MG63 (cell line): ENCODE results near the gene TCEAL8. TPM values are rescaled to one million over a fixed set of nuclear protein-coding genes. Genes with fewer than 3 reads are reported as not detected.
"Not testable (repeated sequence)": the region's sequence is repeated elsewhere in the genome, so short reads cannot be mapped to it uniquely, and the experiment has no call there.

ENCODE experiments used
- DNase-seq: peaks from one replicate; pipeline ENCODE4 v3.0.0-alpha.2; 2020
- H3K27me3 ChIP-seq: fragments of 250-450 bp; sonication (Bioruptor Pico); 2 replicates; pipeline ENCODE4 v1.5.1; 2020; ENCODE audit warnings: mild to moderate bottlenecking, moderate library complexity
- H3K36me3 ChIP-seq: fragments of 250-450 bp; sonication (Bioruptor Pico); 2 replicates; pipeline ENCODE4 v1.5.1; 2020; ENCODE audit warnings: mild to moderate bottlenecking, moderate library complexity
- H3K4me3 ChIP-seq: fragments of 250-450 bp; sonication (Bioruptor Pico); 2 replicates; pipeline ENCODE4 v1.5.1; 2020; ENCODE audit warnings: mild to moderate bottlenecking, moderate library complexity
- H3K9me3 ChIP-seq: fragments of 250-450 bp; sonication (Bioruptor Pico); 2 replicates; pipeline ENCODE4 v1.5.1; 2020; ENCODE audit warnings: mild to moderate bottlenecking, moderate library complexity
- total RNA-seq: library from RNA; depleted of rRNA; stranded (reverse); fragments of >200 nt; shearing (Covaris generic); gene quantifications from 2 replicates; pipeline ENCODE4 v1.2.3, GENCODE V29; 2014; ENCODE audit warnings: low replicate concordance; rRNA removed

Gene TCEAL8
- total RNA-seq, 1 experiment from 2014 or later = 65.9 TPM

DNA sequence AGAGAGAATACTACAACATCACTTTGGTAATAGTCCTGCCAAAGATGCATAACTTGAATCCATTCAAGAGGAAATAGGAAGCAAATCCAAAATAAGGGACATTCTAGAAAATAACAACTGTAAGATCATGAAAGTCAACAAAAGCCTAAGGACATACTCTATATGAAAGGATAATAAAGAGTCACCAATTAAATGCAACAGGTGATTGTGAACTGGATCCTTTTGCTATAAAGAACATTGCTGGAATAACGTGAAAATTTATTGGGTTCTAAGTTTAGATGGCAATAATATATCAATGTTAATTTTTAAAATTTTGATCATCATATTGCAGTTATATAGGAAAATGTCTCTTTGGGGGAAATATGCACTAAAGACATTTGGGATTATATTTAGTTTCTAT is 20.1 kb downstream of the TCEAL8 start:
- H3K4me3 ChIP-seq = no peak overlapping the region
- no peaks in the 10 kb centered on the region for H3K27me3 ChIP-seq
- H3K9me3 ChIP-seq = no peaks in the 10 kb centered on the region
- H3K36me3 ChIP-seq = no peaks in the 10 kb centered on the region
- no peak for DNase-seq

DNA sequence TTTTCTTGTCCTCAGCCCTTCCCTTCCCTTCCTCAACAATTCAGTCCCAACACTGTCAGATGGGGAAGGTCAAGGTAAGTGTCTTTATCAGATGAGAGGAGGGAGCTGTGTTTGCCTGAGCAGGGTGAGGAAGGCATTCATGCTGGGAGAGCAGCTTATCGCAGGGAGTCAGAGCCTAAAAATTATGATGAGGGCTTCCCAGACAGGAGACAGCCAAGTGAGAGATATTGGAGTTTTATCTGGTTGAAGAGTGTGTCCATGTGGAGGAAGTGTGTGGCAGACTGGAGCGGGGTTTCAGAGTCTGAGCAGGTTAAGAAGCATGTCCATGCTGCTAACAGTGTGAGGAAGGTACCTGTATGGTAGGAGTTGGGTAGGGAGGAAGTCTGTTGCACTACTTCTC is 21.7 kb downstream of the TCEAL8 start:
- H3K4me3 ChIP-seq = no peak overlapping the region
- H3K9me3 ChIP-seq = no peaks in the 10 kb centered on the region
- DNase-seq = no peak
- no peaks in the 10 kb centered on the region for H3K36me3 ChIP-seq
- no peaks in the 10 kb centered on the region for H3K27me3 ChIP-seq

DNA sequence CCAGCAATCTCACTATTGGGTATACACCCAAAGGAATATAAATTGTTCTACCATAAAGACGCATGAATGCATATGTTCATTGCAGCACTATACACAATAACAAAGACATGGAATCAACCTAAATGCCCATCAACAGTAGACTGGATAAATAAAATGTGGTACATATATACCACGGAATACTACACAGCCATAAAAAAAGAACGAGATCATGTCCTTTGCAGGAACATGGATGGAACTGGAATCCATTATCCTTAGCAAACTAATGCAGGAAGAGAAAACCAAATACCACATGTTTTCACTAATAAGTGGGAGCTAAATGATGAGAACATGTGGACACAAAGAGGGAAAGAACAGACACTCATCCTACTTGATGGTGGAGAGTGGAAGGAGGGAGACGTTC is 29.0 kb downstream of the TCEAL8 start:
- not testable (repeated sequence) for H3K4me3 ChIP-seq, H3K9me3 ChIP-seq, H3K36me3 ChIP-seq, H3K27me3 ChIP-seq, DNase-seq

DNA sequence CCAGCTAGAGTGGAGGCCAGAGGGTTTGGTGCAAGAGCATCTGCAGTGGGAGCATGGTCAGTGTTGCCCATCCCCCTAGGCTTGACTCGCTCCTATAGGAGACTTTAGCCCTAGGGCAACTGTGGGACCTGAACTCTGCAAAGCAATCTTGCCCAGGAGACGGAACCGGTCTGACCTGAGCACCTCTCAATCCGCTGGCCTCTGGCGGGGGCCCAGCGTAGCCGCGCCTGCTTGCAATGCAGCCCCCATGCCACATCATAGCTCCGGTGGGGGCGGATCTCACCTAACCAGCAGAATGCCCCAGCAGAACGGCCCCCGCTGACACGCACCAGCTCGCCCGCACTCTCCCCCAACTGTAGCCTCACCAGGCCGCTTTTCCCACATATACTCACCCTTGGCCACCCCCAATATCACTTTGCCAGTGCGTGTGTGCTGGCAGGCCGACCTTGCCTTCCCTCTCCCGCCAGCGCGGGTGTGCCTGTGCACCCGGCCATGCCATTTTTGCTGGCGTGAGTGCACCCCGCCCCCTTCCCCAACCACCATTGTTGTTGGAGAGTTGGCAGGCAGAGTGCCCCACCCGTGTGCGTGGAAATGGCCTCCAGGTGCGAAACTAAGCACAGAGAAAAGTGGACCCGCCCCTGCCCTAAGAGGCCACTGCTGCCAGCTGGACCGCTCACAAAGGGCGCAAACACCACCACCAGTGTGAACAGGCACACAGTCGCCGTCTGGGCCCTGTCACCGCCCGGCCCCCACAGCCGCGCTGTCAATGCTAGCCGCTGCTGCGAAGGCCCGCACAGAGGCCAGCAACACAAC is 34.2 kb downstream of the TCEAL8 start:
- Histone ChIP-seq H3K27me3 (no peaks in the 10 kb centered on the region; the same call in 1 of the 2 replicates), H3K9me3 (no peaks in the 10 kb centered on the region), H3K36me3 (no peaks in the 10 kb centered on the region), H3K4me3 (no peak overlapping the region)
- no peak for DNase-seq

DNA sequence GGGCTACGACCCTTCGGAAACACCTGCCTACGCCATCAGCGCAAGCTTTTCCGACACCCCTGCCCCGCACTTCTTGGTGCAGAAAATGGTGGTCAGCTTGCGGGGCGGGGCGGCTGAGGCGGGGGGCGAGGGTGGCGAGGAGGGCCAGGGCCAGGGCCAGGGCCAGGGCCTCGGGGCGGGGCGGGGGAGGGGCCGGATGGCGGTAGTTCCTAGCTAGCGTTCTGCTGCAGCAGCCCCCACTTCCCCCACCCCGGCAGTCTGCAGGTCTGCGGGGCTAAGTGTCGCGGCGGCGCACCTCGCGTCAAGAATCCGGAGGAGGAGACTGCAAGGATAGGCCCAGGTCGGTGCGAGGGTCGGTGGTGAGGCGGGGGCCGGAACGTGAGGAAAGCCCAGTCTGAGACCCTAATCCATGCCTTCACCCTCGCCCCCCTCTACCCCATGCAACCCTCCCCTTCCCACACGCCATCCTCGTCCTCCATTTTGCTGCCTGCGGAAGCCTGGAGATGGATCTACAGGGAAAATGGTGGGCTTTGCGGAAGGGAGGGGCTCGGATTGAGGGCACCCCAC is 39.4 kb downstream of the TCEAL8 start:
- Histone ChIP-seq H3K9me3 (no peaks in the 10 kb centered on the region), H3K36me3 (no peaks in the 10 kb centered on the region), H3K27me3 (no peaks in the 10 kb centered on the region), H3K4me3 (peak overlapping the region; percentile 35)
- DNase-seq = no peak

DNA sequence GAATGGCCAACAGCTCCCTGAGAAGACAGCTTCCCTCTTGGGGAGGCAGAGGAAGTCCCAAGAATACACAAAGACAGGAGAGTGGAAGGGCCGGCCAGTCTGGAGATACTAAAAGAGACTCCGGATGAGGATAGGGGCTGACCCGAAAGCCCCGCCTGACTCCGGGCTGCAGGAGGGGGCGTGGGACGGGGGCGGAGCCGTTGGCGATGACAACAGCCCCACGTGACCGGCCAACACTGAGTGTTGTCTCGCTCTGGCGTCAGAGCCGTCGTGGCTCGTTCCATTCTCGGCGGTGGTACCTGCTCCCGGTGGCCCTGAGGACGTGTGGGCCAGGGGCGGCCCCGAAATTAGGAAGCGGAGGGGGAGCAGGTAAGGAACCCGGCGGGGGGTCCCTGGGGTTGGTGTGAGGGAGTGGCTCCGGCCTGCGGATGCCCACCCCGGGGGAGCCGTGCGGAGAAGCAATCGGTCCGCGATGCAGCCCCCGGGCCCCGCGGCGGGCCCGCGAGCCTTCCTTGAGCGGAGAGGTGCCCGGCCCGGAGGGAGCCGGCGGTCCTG is 40.0 kb downstream of the TCEAL8 start, which contains the start of gene BEX4:
TSS of gene BEX4 (plus strand) at position 239 of the 555 bp plus-strand sequence. CDS start 1,046 bp downstream, outside the sequence.
- no peaks in the 10 kb centered on the region for H3K9me3 ChIP-seq
- H3K36me3 ChIP-seq = no peaks in the 10 kb centered on the region
- peak within 1 kb of the TSS; percentile 35 for H3K4me3 ChIP-seq
- H3K27me3 ChIP-seq = no peaks in the 10 kb centered on the region
- peak; percentile 50 for DNase-seq

DNA sequence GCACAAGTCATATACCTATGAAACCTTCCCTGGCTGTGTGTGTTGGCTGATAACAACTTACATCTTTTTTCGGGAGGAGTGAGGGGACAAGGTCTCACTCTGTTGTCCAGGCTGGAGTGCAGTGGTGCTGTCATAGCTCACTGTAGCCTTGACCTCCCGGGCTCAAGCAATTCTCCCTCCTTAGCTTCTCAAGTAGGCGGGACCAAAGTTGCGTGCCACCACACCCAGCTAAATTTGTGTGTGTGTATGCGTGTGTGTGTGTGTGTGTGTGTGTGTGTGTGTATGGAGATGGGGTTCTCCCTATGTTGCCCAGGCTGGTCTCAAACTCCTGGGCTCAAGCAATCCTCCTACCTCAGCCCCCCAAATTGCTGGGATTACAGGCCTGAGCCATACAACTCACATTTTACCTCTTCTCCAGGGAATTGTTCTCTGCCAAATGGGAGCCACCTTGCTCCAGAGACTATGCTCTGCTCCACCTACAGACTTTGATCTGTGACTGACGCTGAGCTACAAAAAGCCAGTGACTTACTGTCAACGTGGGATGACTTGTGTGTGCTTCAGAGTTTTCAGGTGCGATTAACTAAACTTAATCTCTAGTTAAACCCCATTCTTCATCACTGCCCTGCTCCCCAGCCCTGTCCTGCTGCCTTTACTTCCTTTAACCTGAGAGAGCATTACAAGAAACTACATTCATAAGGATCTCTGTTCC is 42.1 kb downstream of the TCEAL8 start:
- no peaks in the 10 kb centered on the region for H3K36me3 ChIP-seq
- no peak for DNase-seq
- no peak overlapping the region for H3K4me3 ChIP-seq
- H3K27me3 ChIP-seq = no peaks in the 10 kb centered on the region
- H3K9me3 ChIP-seq = no peaks in the 10 kb centered on the region

DNA sequence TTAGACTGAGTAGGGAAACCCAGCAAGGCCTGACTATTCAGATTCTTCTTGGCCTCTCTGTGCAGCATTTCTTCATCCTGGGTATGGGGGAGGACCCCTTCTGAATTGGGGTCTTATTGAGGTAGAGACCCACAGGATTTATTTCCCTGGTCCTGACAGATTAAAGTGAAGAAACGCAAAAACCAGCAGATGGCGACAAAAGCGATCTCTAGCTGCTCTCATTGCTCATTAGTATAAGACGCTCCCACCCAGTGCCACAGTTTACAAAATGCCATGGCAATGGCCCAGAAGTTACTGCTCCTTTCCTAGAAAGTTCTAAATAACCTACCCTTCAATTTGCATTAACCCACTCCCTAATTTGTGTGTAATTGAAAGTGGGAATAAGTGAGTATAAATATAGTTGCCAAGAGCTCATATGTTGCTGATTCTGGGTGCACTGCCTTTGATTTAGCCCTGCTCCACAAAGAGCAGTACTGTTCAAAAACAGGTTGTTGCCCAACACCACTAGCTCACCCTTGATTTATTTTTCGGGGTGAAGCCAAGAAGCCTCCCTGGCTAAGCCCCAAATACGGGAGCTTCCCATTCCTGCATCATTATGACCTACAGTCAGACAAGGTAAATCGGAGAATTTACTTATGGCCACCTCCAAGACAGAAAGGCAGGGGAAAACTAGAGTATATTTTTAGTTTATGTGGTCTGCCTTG is 43.8 kb downstream of the TCEAL8 start:
- no peak for DNase-seq

DNA sequence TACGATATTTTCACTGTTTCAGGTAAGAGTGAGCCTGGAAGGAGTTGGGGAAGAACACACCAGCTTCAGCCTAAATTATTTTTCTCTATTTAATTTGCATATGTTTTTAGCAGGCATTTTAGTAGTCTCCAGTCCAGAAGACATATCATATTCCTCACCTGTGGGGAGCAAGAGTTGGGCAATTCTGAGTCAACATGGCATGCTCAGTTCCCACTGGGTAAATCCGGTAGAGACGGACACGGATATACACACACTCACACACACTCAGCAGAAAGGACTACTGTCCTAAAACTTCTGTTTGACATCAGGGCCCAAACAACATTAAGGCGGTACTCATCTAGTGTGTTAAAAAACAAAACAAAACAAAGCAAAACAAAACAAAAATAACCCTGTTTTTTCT is 44.9 kb downstream of the TCEAL8 start:
- H3K9me3 ChIP-seq = no peaks in the 10 kb centered on the region
- H3K27me3 ChIP-seq = no peaks in the 10 kb centered on the region
- no peaks in the 10 kb centered on the region for H3K36me3 ChIP-seq
- H3K4me3 ChIP-seq = no peak overlapping the region
- no peak for DNase-seq

More for the DNA sequence above, 43.8 kb downstream of the TCEAL8 start:
- Histone ChIP-seq H3K4me3 (no peak overlapping the region), H3K9me3 (no peaks in the 10 kb centered on the region), H3K36me3 (no peaks in the 10 kb centered on the region), H3K27me3 (no peaks in the 10 kb centered on the region)

Other genes with a start within 250 kb of the TCEAL8 start
- 10.9 and 12.3 TPM in 2 replicates for gene BEX1, start 191.0 kb downstream of the TCEAL8 start, total RNA-seq
- gene NXF3, start 162.0 kb downstream of the TCEAL8 start, total RNA-seq = 0.63 TPM in 1 of 2 replicates, not detected in the other
- not detected in 2 replicates for gene BEX4, start 40.0 kb downstream of the TCEAL8 start, total RNA-seq
- not detected in 2 replicates for gene TCEAL5, start 21.6 kb upstream of the TCEAL8 start, total RNA-seq
- 0.57 TPM in 1 of 2 replicates, not detected in the other for gene BEX2, start 55.8 kb upstream of the TCEAL8 start, total RNA-seq
- gene TCEAL7, start 75.1 kb upstream of the TCEAL8 start, total RNA-seq = not detected in 2 replicates
- 44.1 and 97.3 TPM in 2 replicates for gene TCEAL9, start 101.4 kb upstream of the TCEAL8 start, total RNA-seq
- gene BEX3, start 121.4 kb upstream of the TCEAL8 start, total RNA-seq = 153 and 210 TPM in 2 replicates